Transverse colon (tissue), 3 donors: ENCODE results near the gene WWOX.

ENCODE experiments used
- CTCF ChIP-seq, 5 experiments: fragments of 200-600 bp in 3 of 5; fragments of 450-650 bp in 2 of 5; sonication (generic) in 3 of 5; IDR thresholded peaks; 1 replicate in 2 of 5; 2 replicates in 3 of 5; pipeline ENCODE4 v1.5.1; 2016 to 2017; ENCODE audit warnings: antibody characterized with exemption in 5 of 5, inconsistent platforms in 3 of 5, mild to moderate bottlenecking in 2 of 5, moderate library complexity in 1 of 5
- POLR2A ChIP-seq: fragments of 450-650 bp; IDR thresholded peaks from one replicate; pipeline ENCODE4 v1.6.1; 2016; ENCODE audit warnings: antibody characterized with exemption, mild to moderate bottlenecking, moderate library complexity

DNA sequence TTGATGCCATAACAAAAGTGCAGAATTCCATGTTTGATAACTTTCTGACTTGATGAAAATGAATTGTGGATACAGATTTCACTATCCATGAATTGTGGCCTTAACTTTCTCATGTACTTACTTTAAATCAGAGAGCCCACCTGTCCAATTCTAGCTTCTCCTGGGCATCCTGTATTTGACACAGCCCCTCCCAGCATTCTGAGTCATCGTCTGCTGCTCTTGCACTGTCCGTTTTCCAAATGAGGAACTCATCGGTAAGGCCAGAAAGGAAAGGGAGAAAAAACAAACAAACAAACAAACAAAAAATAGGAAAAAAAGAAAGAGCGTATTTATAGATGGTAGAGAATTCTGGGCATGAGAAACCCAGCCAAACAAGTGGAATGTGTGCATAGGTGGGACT, 361.6 kb downstream of the WWOX start:
- TF ChIP-seq CTCF (IDR thresholded peaks at IDR 0.05) (no peak), POLR2A (no peak)
